ENCODE results near the gene TNFRSF19. TPM values are rescaled to one million over a fixed set of nuclear protein-coding genes. Genes with fewer than 3 reads are reported as not detected.

Gene TNFRSF19
- total RNA-seq, 1 experiment from 2014 or later, result 63.4 TPM

DNA sequence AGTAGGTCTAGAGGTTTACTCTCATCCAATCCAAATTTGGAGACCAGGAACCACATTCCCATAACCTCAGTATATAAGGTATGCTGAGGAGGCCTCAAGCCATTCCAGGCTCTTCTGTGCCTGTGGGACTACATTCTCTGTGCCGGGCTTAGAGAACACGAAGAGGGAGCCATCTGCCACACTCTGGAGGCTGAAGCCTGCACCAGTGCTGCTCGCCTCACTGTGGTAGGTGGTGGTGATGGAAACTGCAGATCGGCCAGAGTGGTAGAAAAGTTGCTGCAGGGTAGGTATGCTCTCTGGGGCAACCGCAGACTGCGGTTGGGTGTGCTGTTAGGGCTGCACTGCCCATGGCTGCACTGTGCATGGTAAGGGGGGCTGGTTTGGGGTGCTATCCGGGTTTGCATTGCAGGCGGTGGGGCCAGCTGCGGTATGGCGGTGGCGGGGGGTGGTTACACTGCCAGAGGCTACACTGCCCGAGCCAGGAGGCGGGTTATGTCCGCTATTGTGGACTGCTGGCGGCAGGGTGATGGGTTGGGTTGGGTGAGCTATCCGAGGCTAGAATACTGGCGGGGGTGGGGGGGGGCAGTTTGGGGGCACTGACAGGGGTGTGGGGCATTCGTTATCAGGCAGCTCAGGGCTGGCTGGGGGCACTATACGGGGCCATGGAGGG, 145.0 kb downstream of the TNFRSF19 start:
- H3K27me3 ChIP-seq (replicated peaks; ENCODE audit: control insufficient read depth, insufficient read depth, low read length), result no peaks in the 10 kb centered on the region
- Mint-ChIP-seq H3K9me3 (ENCODE audit: unreplicated experiment) (peaks cover 16% of the 10 kb centered on the region), H3K36me3 (ENCODE audit: insufficient read depth, unreplicated experiment) (no peaks in the 10 kb centered on the region), H3K27me3 (ENCODE audit: insufficient read depth, unreplicated experiment) (no peaks in the 10 kb centered on the region), H3K4me1 (ENCODE audit: low read depth, unreplicated experiment) (peaks cover 22% of the 10 kb centered on the region), H3K4me3 (ENCODE audit: unreplicated experiment) (no peak overlapping the region), H3K27ac (ENCODE audit: unreplicated experiment) (no peak overlapping the region)
- ChIA-PET POLR2A (no interaction called here), CTCF (interaction anchor here (1.0 to 1.3 kb wide), 2 partner anchors 26 to 175 kb away, joined by 6 read pairs; no protein-coding TSS in a partner anchor)
- TF ChIP-seq, protein P1, sequence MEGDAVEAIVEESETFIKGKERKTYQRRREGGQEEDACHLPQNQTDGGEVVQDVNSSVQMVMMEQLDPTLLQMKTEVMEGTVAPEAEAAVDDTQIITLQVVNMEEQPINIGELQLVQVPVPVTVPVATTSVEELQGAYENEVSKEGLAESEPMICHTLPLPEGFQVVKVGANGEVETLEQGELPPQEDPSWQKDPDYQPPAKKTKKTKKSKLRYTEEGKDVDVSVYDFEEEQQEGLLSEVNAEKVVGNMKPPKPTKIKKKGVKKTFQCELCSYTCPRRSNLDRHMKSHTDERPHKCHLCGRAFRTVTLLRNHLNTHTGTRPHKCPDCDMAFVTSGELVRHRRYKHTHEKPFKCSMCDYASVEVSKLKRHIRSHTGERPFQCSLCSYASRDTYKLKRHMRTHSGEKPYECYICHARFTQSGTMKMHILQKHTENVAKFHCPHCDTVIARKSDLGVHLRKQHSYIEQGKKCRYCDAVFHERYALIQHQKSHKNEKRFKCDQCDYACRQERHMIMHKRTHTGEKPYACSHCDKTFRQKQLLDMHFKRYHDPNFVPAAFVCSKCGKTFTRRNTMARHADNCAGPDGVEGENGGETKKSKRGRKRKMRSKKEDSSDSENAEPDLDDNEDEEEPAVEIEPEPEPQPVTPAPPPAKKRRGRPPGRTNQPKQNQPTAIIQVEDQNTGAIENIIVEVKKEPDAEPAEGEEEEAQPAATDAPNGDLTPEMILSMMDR (IDR thresholded peaks at IDR 0.05; ENCODE audit: insufficient read depth in 1 of 2, low read depth in 1 of 2, low read length in 1 of 2, severe bottlenecking in 1 of 2, unreplicated experiment in 1 of 2), result no peak
- no peak overlapping the region for H3K4me3 ChIP-seq (ENCODE audit: low read depth, low read length)
- DNase-seq, result no peak
- intact Hi-C loops (cut with micrococcal nuclease; ENCODE audit: unreplicated experiment), result loop anchor here (1.0 kb wide), 1 partner anchor 156 kb away; no protein-coding TSS in a partner anchor
- no peaks in the 10 kb centered on the region for H3K36me3 ChIP-seq (ENCODE audit: control insufficient read depth, insufficient read depth, low read length)
- no peaks in the 10 kb centered on the region for H3K9me3 ChIP-seq
- peaks cover 22% of the 10 kb centered on the region for H3K4me1 ChIP-seq
- BruUV-seq (replicated peaks), result no TSS peak

DNA sequence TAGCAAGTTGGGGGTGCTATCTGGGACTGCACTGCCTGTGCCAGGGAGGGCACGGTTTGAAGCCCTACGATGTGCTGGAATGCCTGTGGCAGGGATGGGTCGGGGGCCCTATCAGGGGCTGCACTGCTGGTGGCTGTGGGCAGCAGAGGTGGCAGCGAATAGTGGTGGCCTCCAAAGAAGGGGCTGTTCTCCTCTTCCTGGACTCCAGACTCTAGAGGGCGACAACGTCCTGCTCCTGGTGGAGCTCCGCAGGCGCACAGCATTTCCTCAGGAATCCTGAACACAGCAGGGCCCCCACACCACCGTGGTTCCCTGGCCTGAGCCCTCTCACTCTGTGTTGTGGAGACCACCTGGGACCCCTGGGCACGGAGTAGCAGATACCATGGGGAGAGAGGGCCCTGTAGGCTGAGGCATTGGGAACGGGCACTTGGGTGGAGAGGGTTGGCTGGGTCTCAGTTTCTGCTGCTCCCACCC, 145.6 kb downstream of the TNFRSF19 start:
- no peak overlapping the region for H3K4me3 Mint-ChIP-seq (ENCODE audit: unreplicated experiment)
- H3K9me3 Mint-ChIP-seq (ENCODE audit: unreplicated experiment), result peaks cover 20% of the 10 kb centered on the region
- peak; percentile 72 to 74 for DNase-seq
- H3K27me3 ChIP-seq (replicated peaks; ENCODE audit: control insufficient read depth, insufficient read depth, low read length), result no peaks in the 10 kb centered on the region
- BruUV-seq (replicated peaks), result no TSS peak
- H3K4me1 Mint-ChIP-seq (ENCODE audit: low read depth, unreplicated experiment), result peaks cover 26% of the 10 kb centered on the region
- no peaks in the 10 kb centered on the region for H3K27me3 Mint-ChIP-seq (ENCODE audit: insufficient read depth, unreplicated experiment)
- no peaks in the 10 kb centered on the region for H3K9me3 ChIP-seq
- TF ChIP-seq, protein P1 (IDR thresholded peaks at IDR 0.05; ENCODE audit: insufficient read depth in 1 of 2, low read depth in 1 of 2, low read length in 1 of 2, severe bottlenecking in 1 of 2, unreplicated experiment in 1 of 2), result peak; percentile 46 to 51
- ChIA-PET CTCF (interaction anchor here (1.0 to 1.3 kb wide), 2 partner anchors 26 to 174 kb away, joined by 6 read pairs; no protein-coding TSS in a partner anchor), POLR2A (no interaction called here)
- H3K4me3 ChIP-seq (ENCODE audit: low read depth, low read length), result no peak overlapping the region
- no peaks in the 10 kb centered on the region for H3K36me3 ChIP-seq (ENCODE audit: control insufficient read depth, insufficient read depth, low read length)
- intact Hi-C loops (cut with micrococcal nuclease; ENCODE audit: unreplicated experiment), result loop anchor here (1.0 kb wide), 1 partner anchor 156 kb away; no protein-coding TSS in a partner anchor
- peaks cover 22% of the 10 kb centered on the region for H3K4me1 ChIP-seq
- no peaks in the 10 kb centered on the region for H3K36me3 Mint-ChIP-seq (ENCODE audit: insufficient read depth, unreplicated experiment)
- H3K27ac Mint-ChIP-seq (ENCODE audit: unreplicated experiment), result peak overlapping the region; percentile 24

- Histone ChIP-seq H3K27me3 (replicated peaks; ENCODE audit: control insufficient read depth, insufficient read depth, low read length) (no peaks in the 10 kb centered on the region), H3K9me3 (no peaks in the 10 kb centered on the region), H3K4me1 (peaks cover 22% of the 10 kb centered on the region), H3K36me3 (ENCODE audit: control insufficient read depth, insufficient read depth, low read length) (no peaks in the 10 kb centered on the region), H3K4me3 (ENCODE audit: low read depth, low read length) (no peak overlapping the region)
- Mint-ChIP-seq H3K4me3 (ENCODE audit: unreplicated experiment) (no peak overlapping the region), H3K4me1 (ENCODE audit: low read depth, unreplicated experiment) (peaks cover 26% of the 10 kb centered on the region), H3K36me3 (ENCODE audit: insufficient read depth, unreplicated experiment) (no peaks in the 10 kb centered on the region), H3K27me3 (ENCODE audit: insufficient read depth, unreplicated experiment) (no peaks in the 10 kb centered on the region), H3K9me3 (ENCODE audit: unreplicated experiment) (peaks cover 20% of the 10 kb centered on the region), H3K27ac (ENCODE audit: unreplicated experiment) (peak overlapping the region; percentile 24)
- BruUV-seq (replicated peaks), result no TSS peak
- intact Hi-C loops (cut with micrococcal nuclease; ENCODE audit: unreplicated experiment), result no loop called here
- ChIA-PET CTCF (interaction anchor here (1.0 to 1.3 kb wide), 2 partner anchors 25 to 174 kb away, joined by 6 read pairs; no protein-coding TSS in a partner anchor), POLR2A (no interaction called here)
- no peak for DNase-seq
- TF ChIP-seq, protein P1 (IDR thresholded peaks at IDR 0.05; ENCODE audit: insufficient read depth in 1 of 2, low read depth in 1 of 2, low read length in 1 of 2, severe bottlenecking in 1 of 2, unreplicated experiment in 1 of 2), result no peak
These were observed 146.2 kb downstream of the TNFRSF19 start for GRCh38 chr13:23716401-23716800.
